Jurkat, Clone E6-1 (cell line): ENCODE measurements around the gene CDH4.

Source experiments
- DNase-seq: peaks from one replicate; pipeline ENCODE4 v3.0.0-alpha.2; 2011; ENCODE audit warnings: low read depth, low spot score
- H3K4me3 ChIP-seq: 2 replicates; pipeline ENCODE4 v1.5.1; 2011; ENCODE audit warnings: mild to moderate bottlenecking, low read length, control low read depth, moderate library complexity

CDH4 gene

DNA sequence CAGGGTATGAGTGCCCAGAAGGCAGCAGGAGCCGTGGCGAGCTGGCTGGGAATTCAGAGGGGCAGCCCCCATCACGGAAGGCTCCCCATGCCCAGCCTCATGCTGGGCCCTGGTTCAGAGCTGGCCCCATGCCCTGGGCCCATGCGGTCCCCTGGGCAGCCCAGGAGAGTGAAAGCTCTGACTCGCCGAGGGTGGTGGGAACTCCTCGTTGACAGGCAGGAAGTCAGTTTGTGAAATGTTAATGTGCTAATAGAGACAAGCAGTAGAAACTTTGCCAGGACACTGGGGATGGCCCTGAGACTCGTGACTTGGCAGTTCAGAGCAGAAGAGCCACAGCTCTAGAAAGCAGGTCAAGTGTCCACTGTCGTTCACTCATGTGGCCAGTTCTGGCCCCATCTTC is 460.6 kb downstream of the CDH4 start:
- no peak for DNase-seq
- no peak overlapping the region for H3K4me3 ChIP-seq

DNA sequence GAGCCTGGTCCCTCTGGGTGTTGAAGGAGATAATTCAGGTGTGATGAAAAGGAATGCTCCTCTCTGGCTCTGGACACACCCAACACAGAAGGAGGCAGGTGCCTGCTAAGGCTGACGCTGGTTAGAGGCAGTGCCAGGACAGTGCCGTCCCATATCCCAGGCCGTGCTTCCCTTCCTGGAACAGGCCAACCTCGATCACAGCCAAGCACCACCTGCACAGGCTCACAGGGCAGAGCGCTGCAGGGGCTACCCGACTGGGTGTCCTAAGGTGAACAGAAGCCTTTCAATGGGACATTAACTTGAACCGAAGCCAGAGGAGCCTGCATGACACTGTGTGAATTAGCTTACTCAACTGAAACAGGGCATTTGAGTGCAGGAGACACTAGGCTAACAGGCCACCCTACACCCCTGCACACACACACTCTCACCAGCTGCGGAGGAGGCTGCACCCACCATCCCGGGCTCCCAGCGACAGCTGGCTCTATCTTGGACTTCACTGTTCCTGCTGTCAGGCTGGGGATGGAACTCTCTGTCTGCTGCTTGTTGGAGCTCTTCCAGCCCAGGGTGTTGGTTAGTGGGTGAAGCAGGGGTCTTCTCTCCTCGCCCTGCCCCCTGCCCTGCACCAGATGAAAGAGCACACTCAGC is 466.4 kb downstream of the CDH4 start:
- no peak for DNase-seq

DNA sequence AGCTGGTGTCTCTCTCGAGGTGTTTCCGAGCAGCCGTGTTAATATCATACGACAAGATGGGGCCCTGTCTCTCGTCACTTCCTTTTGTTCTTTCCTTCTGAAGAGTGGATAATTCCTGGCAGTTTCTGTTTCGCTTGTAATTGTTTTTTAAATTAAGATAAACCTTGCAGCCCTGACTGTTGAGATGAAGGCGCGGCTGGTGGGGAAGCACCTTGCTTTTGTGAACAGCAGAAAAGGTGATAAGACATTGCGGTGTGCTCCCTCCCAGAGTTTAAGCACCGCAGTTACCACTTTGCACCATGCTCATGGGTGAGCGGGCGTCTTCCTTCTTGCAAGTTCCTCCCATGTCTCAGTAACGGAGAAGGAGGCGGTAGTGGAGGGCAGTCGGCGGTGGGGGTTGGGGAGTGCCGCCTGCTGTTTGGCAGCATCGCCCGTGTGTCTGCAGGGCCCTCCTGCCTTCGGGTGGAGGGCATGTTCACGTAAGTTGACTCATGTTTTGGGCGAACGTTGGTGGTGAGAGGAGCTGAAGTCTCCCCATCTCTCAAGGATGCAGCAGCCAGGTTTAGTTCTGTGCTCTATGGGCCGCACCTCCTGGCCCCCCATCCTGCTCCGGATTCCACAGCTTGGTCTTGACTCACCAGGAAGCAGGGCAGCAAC is 467.8 kb downstream of the CDH4 start:
- peak; percentile 91 for DNase-seq
- peak overlapping the region; percentile 58 for H3K4me3 ChIP-seq

More for the DNA sequence above, 466.4 kb downstream of the CDH4 start:
- H3K4me3 ChIP-seq = peak overlapping the region; percentile 58

DNA sequence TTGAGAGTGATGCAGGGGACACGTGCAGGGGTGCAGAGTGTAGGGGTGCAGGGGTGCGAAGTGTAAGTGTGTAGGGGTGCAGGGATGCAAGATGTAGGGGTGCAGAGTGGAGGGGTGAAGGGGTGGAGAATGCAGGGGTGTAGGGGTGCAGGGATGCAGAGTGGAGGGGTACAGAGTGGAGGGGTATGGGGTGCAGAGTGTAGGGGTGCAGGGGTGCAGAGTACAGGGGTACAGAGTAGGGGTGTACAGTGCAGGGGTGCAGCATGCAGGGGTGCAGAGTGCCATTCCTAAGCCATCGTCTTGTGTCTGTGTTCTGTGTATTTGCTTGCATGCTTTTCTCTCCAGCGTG is 468.3 kb downstream of the CDH4 start:
- DNase-seq = no peak
- peak overlapping the region; percentile 58 for H3K4me3 ChIP-seq

DNA sequence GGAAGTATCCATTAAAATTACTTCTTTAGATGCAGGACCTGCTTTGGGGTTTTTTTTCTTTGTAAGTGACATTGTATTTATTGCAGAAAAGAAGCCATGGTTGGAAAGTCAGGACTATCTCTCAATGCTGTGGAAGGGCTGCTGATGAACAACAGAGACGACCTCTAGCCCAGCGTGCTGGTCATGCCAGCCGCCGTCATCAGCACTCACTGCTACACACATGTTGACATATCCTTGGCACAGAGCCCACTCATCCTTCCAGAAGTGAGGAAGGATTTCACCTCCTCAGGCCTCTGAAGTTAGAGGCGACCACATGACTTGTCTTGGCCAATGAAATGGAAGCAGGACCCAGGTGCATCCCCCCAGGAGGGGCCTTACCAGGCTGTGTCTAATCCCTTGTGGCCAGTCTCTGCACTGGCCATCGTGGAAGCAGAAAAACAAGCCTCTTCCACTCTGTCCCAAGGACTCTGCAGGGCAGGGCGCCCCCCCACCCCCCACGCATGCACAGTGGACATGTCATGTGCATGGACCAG is 470.2 kb downstream of the CDH4 start:
- H3K4me3 ChIP-seq = no peak overlapping the region
- DNase-seq = no peak

DNA sequence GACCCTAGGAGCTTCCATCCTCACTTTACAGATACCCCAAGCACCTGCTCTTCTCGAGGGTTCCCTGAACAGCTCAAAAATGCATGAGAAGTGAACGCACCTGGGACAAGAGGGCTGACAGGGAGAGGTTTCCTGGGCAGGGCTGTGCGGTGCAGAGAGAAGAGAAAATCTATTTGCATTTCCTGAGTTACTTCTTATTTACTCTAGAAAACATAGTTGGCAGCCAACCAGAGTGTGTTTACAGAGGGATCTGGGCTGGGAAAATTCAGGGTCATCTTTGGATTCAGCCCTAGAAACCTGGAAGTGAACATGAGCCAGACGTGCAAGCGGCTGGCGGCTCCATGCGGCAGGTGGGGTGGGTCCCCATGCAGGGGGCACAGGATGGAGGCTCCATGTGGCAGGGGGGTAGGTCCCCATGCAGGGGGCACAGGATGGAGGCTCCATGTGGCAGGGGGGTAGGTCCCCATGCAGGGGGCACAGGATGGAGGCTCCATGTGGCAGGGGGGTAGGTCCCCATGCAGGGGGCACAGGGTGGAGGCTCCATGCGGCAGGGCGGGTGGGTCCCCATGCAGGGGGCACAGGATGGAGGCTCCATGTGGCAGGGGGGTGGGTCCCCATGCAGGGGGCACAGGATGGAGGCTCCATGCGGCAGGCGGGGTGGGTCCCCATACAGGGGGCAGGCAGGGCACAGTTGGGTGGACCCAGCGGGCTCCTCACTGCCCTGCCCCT is 471.6 kb downstream of the CDH4 start:
- no peak for DNase-seq
- no peak overlapping the region for H3K4me3 ChIP-seq

DNA sequence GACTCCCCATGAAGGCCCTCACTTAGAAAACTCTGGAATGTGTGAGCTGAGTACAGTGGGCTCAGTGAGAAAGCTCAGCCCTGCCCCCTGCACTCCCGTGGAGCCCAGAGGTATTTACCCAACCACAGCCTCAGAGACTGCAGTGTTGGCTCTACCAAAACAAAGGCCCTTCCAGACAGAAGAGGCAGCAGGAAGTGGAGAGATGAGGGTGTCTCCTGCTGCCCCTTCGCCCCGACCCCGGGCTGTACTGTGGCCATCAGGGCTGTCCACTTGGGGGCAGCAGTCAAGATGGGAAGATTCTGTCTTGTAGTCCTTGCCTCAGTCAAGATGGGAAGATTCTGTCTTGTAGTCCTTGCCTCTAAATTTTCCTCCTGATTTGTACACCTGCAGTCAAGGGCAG is 472.3 kb downstream of the CDH4 start:
- DNase-seq = peak; percentile 19
- no peak overlapping the region for H3K4me3 ChIP-seq

DNA sequence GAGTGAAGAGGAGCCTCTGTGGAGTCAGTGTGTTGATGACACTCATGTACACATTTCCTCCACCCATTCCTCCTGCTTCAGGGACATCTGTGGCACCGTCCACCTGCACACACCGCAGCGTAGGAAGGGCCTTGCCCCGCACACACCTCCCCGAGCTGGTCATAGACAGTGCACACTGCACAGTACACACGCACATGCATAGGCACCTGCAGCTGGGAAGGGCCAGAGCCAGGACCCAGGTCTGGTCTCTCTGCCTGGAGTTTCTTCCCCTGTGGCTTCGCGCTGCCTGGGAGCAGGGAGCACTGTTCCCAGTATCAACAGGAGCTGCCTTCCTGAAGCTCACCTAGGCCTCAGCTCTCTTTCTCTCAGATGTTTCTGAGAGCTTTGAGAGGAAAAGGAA is 473.1 kb downstream of the CDH4 start:
- no peak for DNase-seq
- H3K4me3 ChIP-seq = no peak overlapping the region

DNA sequence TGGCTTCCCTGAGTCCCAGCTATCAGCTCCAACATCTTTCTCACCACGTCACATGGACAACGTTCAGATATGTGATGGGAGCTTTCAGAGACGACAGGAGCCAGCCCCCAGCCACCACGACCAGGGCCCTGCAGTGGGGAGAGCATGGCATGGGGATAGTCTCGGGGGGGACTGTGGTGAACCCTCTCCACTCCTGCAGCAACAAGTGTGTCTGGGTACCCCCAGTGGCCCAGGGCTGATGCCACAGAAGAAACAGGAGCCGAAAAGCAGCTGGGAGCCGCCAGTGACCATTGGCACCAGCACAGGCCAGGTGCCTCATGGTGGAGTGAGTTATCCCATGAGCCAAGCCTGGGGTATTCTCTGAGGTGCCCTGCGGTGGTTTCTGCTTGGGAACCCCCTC is 473.9 kb downstream of the CDH4 start:
- no peak for DNase-seq

DNA sequence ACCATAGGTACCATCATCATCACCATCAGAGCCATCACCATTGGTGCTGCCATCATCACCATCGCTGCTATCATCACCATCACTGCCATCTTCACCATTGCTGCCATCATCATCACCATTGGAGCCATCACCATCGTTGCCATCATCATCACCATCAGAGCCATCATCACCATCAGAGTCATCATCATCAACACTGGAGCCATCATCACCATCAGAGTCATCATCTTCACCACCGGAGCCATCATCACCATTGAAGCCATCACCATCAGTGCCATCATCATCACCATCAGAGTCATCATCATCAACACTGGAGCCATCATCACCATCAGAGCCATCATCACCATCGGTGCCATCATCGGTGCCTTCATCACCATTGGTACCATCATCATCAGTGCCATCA is 474.9 kb downstream of the CDH4 start:
- H3K4me3 ChIP-seq = no peak overlapping the region
- no peak for DNase-seq

More for the DNA sequence above, 473.9 kb downstream of the CDH4 start:
- H3K4me3 ChIP-seq = no peak overlapping the region

DNA sequence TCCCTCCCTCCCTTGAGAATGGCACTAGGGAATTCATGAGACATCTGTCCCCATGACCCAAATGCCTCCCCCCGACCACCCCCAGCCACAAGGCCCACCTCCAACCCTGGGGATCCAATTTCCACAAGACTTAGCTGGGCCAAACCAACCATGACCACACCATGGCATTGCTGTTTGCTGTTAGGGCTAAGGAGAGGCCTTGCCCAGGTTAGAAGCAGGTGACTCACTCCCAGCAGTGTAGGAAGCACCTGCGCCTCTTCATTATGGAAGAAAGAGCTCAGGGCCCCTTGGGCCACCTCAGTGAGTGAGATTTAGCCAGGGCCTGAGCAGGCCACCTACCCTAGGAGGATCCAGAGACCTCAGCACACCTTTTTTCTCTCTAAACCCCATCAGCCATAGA is 475.7 kb downstream of the CDH4 start:
- no peak for DNase-seq
- H3K4me3 ChIP-seq = no peak overlapping the region

DNA sequence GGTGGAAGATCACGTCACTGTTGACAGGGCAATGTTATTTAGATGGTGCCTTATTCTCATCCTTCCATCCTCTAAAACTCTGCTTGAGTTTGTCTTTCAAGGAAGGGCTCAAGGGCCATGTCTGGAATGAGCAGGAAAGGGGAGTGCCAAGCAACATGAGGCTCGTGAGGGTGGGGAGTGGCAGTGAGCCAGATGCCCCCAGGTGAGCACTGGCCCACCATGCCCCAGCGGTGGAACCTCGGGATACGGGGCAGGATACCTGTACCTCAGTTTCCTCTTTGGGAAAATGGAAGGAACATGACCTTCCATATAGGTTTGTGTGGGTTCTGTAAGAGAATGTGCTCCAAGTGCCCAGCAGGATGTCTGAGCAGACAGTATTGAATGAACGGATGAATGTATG is 476.3 kb downstream of the CDH4 start:
- H3K4me3 ChIP-seq = no peak overlapping the region
- DNase-seq = no peak

DNA sequence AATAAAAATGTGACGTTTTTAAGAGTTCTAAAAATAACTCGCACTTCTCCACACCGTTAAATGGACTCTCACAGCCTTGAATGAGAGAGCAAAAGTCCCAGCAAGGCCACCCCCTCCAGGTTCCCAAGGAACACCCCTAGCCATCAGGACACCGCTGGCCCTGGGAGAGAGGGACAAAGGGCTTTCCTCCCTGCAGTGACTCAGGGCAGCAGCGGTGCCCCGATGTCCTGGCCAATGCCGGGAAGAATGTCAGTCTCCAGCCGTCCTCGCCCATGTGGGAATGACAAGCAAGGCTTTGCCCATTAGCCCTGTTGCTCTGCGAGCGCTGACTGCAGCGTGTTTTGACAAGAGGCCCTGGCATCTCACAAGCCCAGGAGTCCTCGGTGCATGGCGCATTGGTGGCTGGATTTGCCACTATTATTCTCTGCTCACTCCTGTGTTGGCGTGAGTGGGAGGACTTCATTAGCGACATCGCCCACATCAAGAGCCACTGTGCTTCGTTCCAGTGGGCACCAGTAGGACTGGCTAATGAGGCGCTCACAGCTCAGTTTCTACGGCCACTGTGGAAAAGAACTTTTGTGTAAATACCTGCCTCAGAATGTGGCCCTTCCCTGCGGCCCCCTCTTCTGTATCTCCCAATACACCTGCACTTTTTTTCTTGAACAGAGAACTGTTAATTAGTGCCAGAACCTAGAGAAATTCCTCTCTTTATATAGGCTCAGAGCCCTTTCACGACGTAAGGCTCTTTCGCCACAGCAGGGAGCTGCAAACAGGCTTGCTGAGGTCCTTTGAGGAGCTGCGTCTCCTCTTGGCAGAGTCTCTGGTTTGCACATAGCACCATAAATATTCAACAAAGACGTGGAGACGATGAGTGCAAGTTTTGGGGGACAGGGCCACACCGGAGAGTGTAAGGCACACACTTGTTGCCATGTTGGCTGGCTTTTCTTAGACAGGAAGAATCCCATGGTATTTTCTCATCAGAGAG is 477.0 kb downstream of the CDH4 start:
- H3K4me3 ChIP-seq = no peak overlapping the region
- no peak for DNase-seq

DNA sequence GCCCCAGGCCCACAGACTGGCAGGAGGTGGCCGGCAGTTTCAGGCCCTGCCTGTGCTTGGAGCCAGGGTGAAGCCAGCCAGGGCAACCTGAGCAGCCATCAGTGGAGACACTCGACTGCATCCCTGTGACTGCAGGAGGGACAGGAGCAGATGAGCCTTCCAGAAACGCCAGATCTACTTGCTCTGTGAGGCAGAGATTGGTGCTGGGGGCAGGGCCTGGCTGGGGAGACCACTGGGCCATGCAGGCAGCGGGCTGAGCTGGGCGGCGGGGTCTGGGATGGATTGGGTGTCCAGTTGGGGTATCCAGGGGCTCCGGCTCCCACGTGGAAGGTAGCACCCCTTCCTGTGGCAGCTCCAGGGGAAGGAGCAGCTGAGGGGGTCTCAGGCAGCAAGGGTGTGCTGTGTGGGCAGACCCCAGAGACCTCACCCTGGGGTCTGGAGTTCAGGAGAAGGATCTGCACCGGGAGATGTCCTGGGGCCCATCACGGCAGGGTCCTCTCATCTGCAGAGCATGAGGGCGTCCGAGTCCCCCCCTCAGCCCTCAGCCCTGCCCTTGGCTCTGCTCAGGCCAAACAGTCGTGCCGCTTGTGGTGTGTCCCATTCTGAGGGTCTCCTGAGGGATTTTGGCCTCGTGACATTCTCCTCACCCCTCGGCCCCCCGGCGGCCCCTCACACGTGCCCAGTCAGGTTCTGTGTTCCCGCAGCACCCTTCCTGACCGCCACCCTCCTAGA is 478.7 kb downstream of the CDH4 start:
- no peak overlapping the region for H3K4me3 ChIP-seq
- no peak for DNase-seq

DNA sequence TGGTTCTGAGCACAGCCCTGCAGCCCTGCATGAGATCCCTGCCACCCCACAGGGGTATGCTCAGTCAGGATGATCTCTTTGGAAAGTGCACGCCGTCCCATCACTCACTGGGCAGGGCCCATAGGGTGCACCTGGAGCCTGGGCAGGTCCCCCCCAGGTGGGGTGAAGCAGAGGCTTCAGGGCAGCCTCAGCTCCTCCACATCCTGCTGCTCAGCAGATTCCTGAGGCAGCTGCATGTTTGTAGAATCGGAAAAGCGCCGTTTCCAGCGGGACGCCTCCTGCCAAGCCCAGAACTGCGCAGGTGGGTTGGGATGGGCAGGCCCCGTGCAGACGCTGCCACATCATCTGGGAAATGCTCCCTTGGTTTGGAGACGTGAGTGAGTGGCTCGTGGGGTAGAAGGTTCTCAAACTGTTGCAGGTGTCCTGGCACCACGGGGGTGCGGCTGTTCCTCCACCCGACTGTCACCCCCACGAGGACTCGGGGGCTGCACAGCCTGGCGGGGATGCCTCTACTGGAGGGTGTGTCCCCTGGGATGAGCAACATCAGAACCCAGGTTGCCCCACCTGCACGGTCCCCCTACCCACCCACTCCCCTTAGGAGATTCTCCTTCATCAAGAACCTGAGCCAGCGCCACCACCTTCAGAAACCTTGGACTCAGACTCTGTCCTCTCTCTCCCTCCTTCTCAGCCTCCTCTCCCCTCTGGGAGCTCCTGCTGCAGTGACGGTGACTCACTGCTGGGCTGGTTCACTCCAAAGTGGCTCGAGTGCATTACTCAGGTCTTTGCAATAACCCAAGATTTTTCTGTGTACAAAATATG is 479.5 kb downstream of the CDH4 start:
- H3K4me3 ChIP-seq = no peak overlapping the region
- DNase-seq = no peak

DNA sequence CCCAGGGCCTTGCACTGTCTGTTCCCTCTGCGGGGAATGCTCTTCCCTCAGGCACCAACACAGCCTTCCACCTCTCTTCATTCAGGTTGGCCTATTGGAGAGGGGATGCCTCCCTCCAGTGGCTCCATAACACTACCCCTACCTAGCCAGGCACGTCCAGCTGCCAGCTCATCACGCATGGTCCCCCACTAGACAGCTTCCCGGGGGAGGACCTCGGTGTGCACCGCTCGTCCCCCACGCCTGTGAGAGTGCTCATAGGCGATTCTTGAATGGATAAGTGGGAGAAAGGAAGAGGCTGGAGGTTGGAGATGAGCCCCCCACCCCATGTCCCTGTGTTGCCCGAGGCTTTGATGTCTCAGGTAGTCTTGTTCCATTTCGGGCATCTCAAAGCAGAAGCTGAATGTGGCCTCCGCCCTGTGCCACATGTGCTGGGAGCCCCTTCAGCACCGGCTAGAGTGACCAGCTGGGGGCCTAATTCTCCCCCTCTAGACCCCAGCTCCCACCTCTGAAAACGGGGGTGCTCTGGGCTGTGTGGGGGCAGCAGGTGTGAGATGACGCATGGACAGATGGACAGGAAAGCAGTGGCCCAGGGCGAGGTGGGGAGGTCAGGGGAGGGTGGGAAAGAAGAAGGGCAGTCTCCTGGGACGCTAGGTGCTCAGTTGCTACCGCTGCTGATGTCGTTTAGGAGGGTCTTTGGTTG is 480.6 kb downstream of the CDH4 start:
- DNase-seq = no peak
- no peak overlapping the region for H3K4me3 ChIP-seq

DNA sequence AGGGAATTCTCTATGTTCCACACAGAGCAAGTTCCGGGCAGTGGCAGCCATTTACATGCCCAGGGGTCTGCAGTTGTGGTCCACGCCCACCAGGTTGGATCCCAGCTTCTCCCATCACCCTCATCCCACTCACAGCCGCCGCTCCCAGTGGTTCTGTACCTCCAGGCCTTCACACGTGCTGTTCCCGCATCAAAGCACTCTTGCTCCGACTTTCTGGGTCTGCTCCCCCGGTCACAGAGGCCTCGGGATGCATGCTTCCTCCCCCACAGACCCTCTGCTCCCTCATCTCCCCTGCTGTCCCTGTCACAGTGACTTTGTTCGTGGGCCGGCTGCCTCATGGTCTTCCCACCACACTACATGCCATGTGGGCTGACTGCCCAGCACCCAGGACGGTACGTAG is 481.2 kb downstream of the CDH4 start:
- DNase-seq = no peak
- H3K4me3 ChIP-seq = no peak overlapping the region
